Activated naive CD8-positive, alpha-beta T cell (primary cell): ENCODE data around the gene LRRC49.

Experiments used
- H3K27ac Mint-ChIP-seq: one replicate; pipeline ENCODE4 v1.8.0; 2021; ENCODE audit warnings: mixed read lengths
- H3K27me3 Mint-ChIP-seq: one replicate; pipeline ENCODE4 v1.8.0; 2021; ENCODE audit warnings: mixed read lengths
- H3K36me3 Mint-ChIP-seq: one replicate; pipeline ENCODE4 v1.8.0; 2021; ENCODE audit warnings: mixed read lengths
- H3K4me1 Mint-ChIP-seq: one replicate; pipeline ENCODE4 v1.8.0; 2021; ENCODE audit warnings: low read depth, mixed read lengths
- H3K4me3 Mint-ChIP-seq: one replicate; pipeline ENCODE4 v1.8.0; 2021; ENCODE audit warnings: mild to moderate bottlenecking, mixed read lengths
- H3K9me3 Mint-ChIP-seq: one replicate; pipeline ENCODE4 v1.8.0; 2021; ENCODE audit warnings: low read depth, mixed read lengths

The LRRC49 gene

DNA sequence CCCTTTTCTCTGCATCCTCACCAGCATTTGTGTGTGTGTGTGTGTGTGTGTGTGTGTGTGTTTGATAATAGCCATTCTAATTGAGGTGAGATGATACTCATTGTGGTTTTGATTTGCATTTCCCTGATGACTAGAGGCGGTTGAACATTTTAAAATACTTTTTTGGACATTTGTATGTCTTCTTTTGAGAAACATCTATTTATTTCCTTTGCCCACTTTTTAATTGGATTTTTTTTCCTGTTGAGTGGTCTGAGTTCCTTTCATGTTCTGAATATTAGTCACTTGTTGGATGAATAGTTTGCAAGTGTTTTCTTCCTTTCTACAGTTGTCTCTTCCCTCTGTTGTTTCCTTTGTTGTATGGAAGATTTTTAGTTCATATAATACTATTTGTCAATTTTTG lies 168.4 kb downstream of the LRRC49 start:
- Mint-ChIP-seq H3K36me3 (no peaks in the 10 kb centered on the region), H3K27me3 (peaks cover 19% of the 10 kb centered on the region), H3K9me3 (peaks cover 17% of the 10 kb centered on the region), H3K27ac (no peak overlapping the region), H3K4me1 (no peaks in the 10 kb centered on the region), H3K4me3 (no peak overlapping the region)

DNA sequence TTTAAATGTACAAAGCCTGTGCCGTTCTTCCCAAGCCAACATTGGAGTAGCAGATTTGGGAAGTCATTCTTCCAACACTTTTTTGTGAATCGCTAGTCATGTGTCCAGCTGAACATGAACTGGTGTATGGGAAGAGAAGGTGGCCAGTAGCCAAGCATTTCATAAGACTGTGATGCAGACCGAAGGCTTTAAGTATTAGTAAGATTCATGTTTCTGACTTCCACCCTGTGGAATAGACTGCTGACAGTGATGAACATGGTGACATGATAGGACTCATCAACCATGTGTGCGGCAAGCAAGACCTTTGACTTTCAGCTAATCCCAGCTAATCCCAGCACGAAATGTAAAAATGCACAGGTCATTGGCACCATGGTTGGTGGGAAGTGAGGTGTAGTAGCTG lies 174.4 kb downstream of the LRRC49 start:
- no peaks in the 10 kb centered on the region for H3K4me1 Mint-ChIP-seq
- no peak overlapping the region for H3K4me3 Mint-ChIP-seq
- H3K9me3 Mint-ChIP-seq: no peaks in the 10 kb centered on the region
- H3K27me3 Mint-ChIP-seq: peaks cover 23% of the 10 kb centered on the region
- no peak overlapping the region for H3K27ac Mint-ChIP-seq
- no peaks in the 10 kb centered on the region for H3K36me3 Mint-ChIP-seq

DNA sequence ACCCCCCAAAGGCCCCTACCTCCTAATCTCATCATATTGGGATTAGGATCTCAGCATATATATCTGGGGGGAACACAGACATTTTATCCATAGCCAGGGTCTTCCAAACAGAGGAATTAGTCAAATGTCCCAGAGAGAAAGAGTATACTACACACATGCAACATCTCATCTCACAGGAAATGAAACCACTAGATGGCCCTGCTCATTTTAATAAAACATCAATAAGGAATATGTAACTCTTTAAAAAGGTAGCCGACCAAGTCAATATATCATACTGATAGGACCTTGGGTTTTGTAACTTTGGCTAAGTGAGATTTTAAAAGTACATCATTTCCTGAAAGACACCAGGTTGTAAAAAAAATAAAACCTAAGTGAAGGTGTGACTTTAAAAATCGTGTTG lies 177.1 kb downstream of the LRRC49 start:
- peaks cover 17% of the 10 kb centered on the region for H3K27me3 Mint-ChIP-seq
- no peaks in the 10 kb centered on the region for H3K36me3 Mint-ChIP-seq
- no peak overlapping the region for H3K4me3 Mint-ChIP-seq
- peaks cover 4% of the 10 kb centered on the region for H3K9me3 Mint-ChIP-seq
- no peak overlapping the region for H3K27ac Mint-ChIP-seq
- no peaks in the 10 kb centered on the region for H3K4me1 Mint-ChIP-seq

DNA sequence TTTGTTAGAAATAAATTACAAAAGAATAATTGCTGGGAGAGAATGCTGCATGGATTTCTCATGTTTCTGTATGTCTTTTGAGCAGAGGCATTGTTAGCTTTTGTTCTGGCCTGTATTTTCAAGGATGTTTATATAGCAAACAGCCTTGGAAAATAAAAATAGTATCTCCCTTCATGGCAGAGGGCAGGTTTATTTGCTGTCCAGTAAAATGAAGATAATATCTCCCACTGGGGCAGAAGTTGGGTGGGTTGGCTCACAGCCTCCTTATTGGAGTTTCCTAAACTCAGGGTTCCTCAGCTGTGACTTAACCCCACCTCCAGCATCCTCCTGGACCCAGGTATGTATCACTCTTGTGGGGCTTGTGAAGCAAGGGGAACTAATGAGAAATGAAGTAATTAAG lies 178.9 kb downstream of the LRRC49 start:
- no peaks in the 10 kb centered on the region for H3K4me1 Mint-ChIP-seq
- peaks cover 16% of the 10 kb centered on the region for H3K27me3 Mint-ChIP-seq
- no peak overlapping the region for H3K4me3 Mint-ChIP-seq
- H3K36me3 Mint-ChIP-seq: no peaks in the 10 kb centered on the region
- H3K27ac Mint-ChIP-seq: no peak overlapping the region
- H3K9me3 Mint-ChIP-seq: peaks cover 4% of the 10 kb centered on the region

GRCh38 chr15:71072423-71072822 lies 179.8 kb downstream of the LRRC49 start:
- peaks cover 11% of the 10 kb centered on the region for H3K27me3 Mint-ChIP-seq
- no peaks in the 10 kb centered on the region for H3K4me1 Mint-ChIP-seq
- no peak overlapping the region for H3K4me3 Mint-ChIP-seq
- H3K36me3 Mint-ChIP-seq: no peaks in the 10 kb centered on the region
- peaks cover 4% of the 10 kb centered on the region for H3K9me3 Mint-ChIP-seq
- no peak overlapping the region for H3K27ac Mint-ChIP-seq

- no peak overlapping the region for H3K27ac Mint-ChIP-seq
- no peaks in the 10 kb centered on the region for H3K36me3 Mint-ChIP-seq
- no peaks in the 10 kb centered on the region for H3K4me1 Mint-ChIP-seq
- peaks cover 4% of the 10 kb centered on the region for H3K9me3 Mint-ChIP-seq
- peaks cover 13% of the 10 kb centered on the region for H3K27me3 Mint-ChIP-seq
- H3K4me3 Mint-ChIP-seq: no peak overlapping the region
These were observed 186.0 kb downstream of the LRRC49 start for GRCh38 chr15:71078506-71079207.

DNA sequence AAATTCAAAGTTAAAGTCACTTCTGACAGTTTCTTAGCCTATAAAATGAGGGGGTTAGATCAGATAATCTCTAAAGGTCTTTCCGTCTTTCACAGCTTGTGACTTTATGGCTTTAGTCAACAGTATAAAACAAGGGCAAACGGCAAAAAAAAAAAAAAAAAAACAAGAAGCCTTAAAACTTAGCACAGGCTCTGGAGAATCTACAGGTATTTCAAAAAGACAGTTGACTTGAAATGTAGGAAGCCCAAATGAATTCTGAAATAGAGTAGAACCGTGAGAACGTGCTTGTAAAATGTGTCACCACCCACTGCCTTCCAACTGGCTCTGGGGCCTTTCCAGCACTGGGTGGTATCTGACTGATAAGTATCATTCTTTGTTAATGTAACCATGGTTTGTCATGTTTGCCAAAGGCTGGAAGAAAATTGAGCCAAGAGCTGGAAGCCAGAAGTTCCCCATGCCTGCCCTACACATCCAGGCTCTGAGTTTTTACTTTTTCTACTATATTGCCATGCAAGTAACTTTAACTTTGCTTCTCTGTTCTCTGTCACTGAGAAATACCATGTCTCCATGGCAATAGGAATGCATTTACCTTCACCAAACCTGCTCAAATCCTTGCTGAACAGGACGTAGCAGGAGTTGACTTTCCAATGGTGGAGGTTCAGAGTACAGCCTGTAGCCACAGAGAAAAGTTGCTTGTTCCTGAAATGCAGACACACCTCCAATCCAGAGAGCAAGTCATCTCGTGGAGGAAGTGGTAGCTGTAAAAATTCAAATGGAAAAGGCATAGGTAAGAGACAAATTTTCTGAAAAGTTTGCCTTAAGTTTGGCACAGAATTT lies 186.8 kb downstream of the LRRC49 start:
- H3K27ac Mint-ChIP-seq: no peak overlapping the region
- no peaks in the 10 kb centered on the region for H3K36me3 Mint-ChIP-seq
- H3K9me3 Mint-ChIP-seq: no peaks in the 10 kb centered on the region
- no peak overlapping the region for H3K4me3 Mint-ChIP-seq
- H3K4me1 Mint-ChIP-seq: no peaks in the 10 kb centered on the region
- H3K27me3 Mint-ChIP-seq: peaks cover 14% of the 10 kb centered on the region

- H3K27me3 Mint-ChIP-seq: peaks cover 15% of the 10 kb centered on the region
- no peaks in the 10 kb centered on the region for H3K9me3 Mint-ChIP-seq
- no peaks in the 10 kb centered on the region for H3K36me3 Mint-ChIP-seq
- no peak overlapping the region for H3K27ac Mint-ChIP-seq
- H3K4me3 Mint-ChIP-seq: no peak overlapping the region
- H3K4me1 Mint-ChIP-seq: no peaks in the 10 kb centered on the region
These were observed 187.5 kb downstream of the LRRC49 start for GRCh38 chr15:71080166-71080565.

DNA sequence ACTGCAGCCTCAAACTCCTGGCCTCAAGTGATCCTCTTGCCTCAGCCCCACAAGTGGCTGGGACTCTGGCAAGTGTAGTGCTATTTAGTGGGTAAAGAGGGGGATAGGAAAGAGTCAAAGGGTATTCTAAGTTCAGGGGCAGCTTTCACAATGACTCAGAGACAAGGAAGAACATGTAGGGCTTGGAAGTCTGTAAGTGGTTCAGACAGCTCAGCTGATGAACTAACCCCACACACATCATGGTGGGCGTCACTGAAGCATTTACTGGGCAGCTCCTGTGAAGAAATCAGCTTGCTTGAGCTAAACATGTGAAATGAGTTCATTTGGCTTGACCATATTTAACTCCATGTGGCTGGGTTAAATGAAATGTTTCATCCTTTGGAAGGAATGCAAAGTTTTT lies 188.1 kb downstream of the LRRC49 start:
- peaks cover 16% of the 10 kb centered on the region for H3K27me3 Mint-ChIP-seq
- H3K27ac Mint-ChIP-seq: no peak overlapping the region

DNA sequence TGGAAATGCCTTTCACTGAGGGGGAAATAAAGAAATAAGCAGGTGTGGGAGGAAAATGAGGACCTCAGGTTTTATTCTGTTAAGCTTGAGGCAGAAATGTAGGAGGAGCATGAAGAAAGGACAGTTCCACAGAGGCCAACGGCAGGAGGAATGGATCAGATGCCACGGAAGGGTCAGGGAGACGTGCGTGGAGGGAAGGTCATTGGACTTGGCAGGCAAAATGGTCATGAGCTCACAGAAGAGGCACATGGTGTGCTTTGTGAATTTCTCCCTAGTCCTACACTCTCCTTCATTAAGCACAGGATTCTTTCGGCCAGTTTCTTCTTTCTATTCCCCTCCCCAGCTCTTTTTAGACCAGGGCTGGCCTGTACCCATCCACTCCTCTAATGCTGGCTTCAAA lies 190.2 kb downstream of the LRRC49 start:
- H3K36me3 Mint-ChIP-seq: no peaks in the 10 kb centered on the region
- H3K27ac Mint-ChIP-seq: no peak overlapping the region
- no peak overlapping the region for H3K4me3 Mint-ChIP-seq
- H3K9me3 Mint-ChIP-seq: no peaks in the 10 kb centered on the region
- no peaks in the 10 kb centered on the region for H3K4me1 Mint-ChIP-seq
- peaks cover 16% of the 10 kb centered on the region for H3K27me3 Mint-ChIP-seq

More for the DNA sequence above, 188.1 kb downstream of the LRRC49 start:
- H3K4me3 Mint-ChIP-seq: no peak overlapping the region
- no peaks in the 10 kb centered on the region for H3K9me3 Mint-ChIP-seq
- H3K4me1 Mint-ChIP-seq: no peaks in the 10 kb centered on the region
- no peaks in the 10 kb centered on the region for H3K36me3 Mint-ChIP-seq

DNA sequence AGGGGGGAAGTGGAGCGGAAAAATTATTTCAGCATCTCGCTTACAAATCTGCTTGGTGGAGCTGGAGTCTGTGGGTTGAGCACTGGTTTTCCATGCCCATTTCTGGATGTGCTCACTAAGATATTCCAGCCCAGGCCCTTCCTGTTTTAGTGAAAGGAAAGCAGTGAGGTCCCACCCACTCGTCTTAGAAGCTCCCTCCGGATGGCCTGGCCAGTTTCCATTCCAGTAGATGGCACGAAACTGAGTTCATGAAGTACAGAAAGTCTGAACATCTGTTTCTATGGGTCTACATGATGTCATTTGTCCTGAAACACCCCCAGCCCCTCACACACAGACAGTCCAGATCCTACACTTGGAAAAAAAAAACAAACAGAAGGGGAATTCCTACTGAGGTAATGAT lies 190.7 kb downstream of the LRRC49 start:
- peaks cover 16% of the 10 kb centered on the region for H3K27me3 Mint-ChIP-seq
- no peak overlapping the region for H3K4me3 Mint-ChIP-seq
- H3K36me3 Mint-ChIP-seq: no peaks in the 10 kb centered on the region
- no peaks in the 10 kb centered on the region for H3K9me3 Mint-ChIP-seq
- no peak overlapping the region for H3K27ac Mint-ChIP-seq
- no peaks in the 10 kb centered on the region for H3K4me1 Mint-ChIP-seq

- no peaks in the 10 kb centered on the region for H3K4me1 Mint-ChIP-seq
- no peaks in the 10 kb centered on the region for H3K36me3 Mint-ChIP-seq
- H3K4me3 Mint-ChIP-seq: no peak overlapping the region
- H3K27ac Mint-ChIP-seq: no peak overlapping the region
- no peaks in the 10 kb centered on the region for H3K9me3 Mint-ChIP-seq
- H3K27me3 Mint-ChIP-seq: peaks cover 16% of the 10 kb centered on the region
These were observed 191.6 kb downstream of the LRRC49 start for GRCh38 chr15:71084264-71084663.

- Mint-ChIP-seq H3K36me3 (no peaks in the 10 kb centered on the region), H3K4me1 (no peaks in the 10 kb centered on the region), H3K4me3 (no peak overlapping the region), H3K27ac (no peak overlapping the region), H3K27me3 (peaks cover 18% of the 10 kb centered on the region), H3K9me3 (no peaks in the 10 kb centered on the region)
These were observed 193.2 kb downstream of the LRRC49 start for GRCh38 chr15:71085809-71086208.

DNA sequence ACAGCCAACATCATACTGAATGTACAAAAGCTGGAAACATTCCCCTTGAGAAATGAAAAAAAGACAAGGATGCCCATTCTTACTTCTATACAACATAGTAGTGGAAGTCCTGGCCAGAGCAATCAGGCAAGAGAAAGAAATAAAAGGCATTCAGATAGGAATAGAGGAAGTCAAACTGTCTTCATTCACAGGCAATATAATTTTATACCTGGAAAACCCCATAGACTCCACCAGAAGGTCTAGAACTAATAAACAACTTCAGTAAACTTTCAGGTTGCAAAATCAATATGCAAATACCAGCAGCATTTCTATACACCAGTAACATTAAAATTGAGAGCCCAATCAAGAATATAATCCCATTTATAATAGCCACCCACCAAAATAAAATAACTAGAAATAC lies 195.5 kb downstream of the LRRC49 start:
- no peaks in the 10 kb centered on the region for H3K9me3 Mint-ChIP-seq
- no peaks in the 10 kb centered on the region for H3K4me1 Mint-ChIP-seq
- H3K4me3 Mint-ChIP-seq: no peak overlapping the region
- H3K27ac Mint-ChIP-seq: no peak overlapping the region
- H3K36me3 Mint-ChIP-seq: peaks cover 2% of the 10 kb centered on the region
- H3K27me3 Mint-ChIP-seq: peaks cover 14% of the 10 kb centered on the region

- H3K4me1 Mint-ChIP-seq: no peaks in the 10 kb centered on the region
- H3K36me3 Mint-ChIP-seq: peaks cover 2% of the 10 kb centered on the region
- peaks cover 14% of the 10 kb centered on the region for H3K27me3 Mint-ChIP-seq
- no peak overlapping the region for H3K27ac Mint-ChIP-seq
- no peaks in the 10 kb centered on the region for H3K9me3 Mint-ChIP-seq
- no peak overlapping the region for H3K4me3 Mint-ChIP-seq
These were observed 196.1 kb downstream of the LRRC49 start for GRCh38 chr15:71088683-71089082.
